ENCODE data around the gene KIAA1549.

KIAA1549 gene

GRCh38 chr7:138902161-138902560 is 79.0 kb downstream of the KIAA1549 start:
- no peak for DNase-seq

- DNase-seq = no peak
These were observed 81.0 kb downstream of the KIAA1549 start for GRCh38 chr7:138900035-138900828.

GRCh38 chr7:138898802-138899201 is 82.4 kb downstream of the KIAA1549 start:
- DNase-seq = no peak

- DNase-seq = no peak
These were observed 82.9 kb downstream of the KIAA1549 start for GRCh38 chr7:138898255-138898654.

- DNase-seq = no peak
These were observed 85.5 kb downstream of the KIAA1549 start for GRCh38 chr7:138895679-138896078.

- no peak for DNase-seq
These were observed 87.9 kb downstream of the KIAA1549 start for GRCh38 chr7:138893258-138893657.

- no peak for DNase-seq
These were observed 88.4 kb downstream of the KIAA1549 start for GRCh38 chr7:138892812-138893211.

GRCh38 chr7:138892006-138892630 is 89.1 kb downstream of the KIAA1549 start:
- DNase-seq = no peak

- DNase-seq = no peak
These were observed 89.8 kb downstream of the KIAA1549 start for GRCh38 chr7:138891446-138891810.

GRCh38 chr7:138890499-138891445 is 90.4 kb downstream of the KIAA1549 start:
- DNase-seq = no peak

- DNase-seq = no peak
These were observed 91.3 kb downstream of the KIAA1549 start for GRCh38 chr7:138889582-138890498.

- DNase-seq = no peak
These were observed 93.1 kb downstream of the KIAA1549 start for GRCh38 chr7:138887872-138888656.

GRCh38 chr7:138887085-138887710 is 94.0 kb downstream of the KIAA1549 start:
- no peak for DNase-seq

GRCh38 chr7:138886501-138886917 is 94.7 kb downstream of the KIAA1549 start:
- DNase-seq = peak; percentile 45

GRCh38 chr7:138885383-138886147 is 95.6 kb downstream of the KIAA1549 start:
- no peak for DNase-seq

GRCh38 chr7:138882249-138882648 is 98.9 kb downstream of the KIAA1549 start:
- no peak for DNase-seq

GRCh38 chr7:138881579-138882188 is 99.5 kb downstream of the KIAA1549 start:
- DNase-seq = no peak

GRCh38 chr7:138880881-138881578 is 100.2 kb downstream of the KIAA1549 start:
- DNase-seq = no peak

GRCh38 chr7:138879356-138879755 is 101.8 kb downstream of the KIAA1549 start:
- DNase-seq = no peak
